A549 treated with RU486 at 1 μM for 4 hours (cell line): Measurements from ENCODE around the gene LRFN3. TPM values are rescaled to one million over a fixed set of nuclear protein-coding genes. Genes with fewer than 3 reads are reported as not detected.

Experiments used
- total RNA-seq: library from RNA; stranded (reverse); fragments of 200-300 nt; extraction: Qiagen RNA extraction; gene quantifications from 5 replicates; pipeline ENCODE4 v1.2.3, GENCODE V29; 2022; ENCODE audit warnings: low read depth

Gene LRFN3, protein sequence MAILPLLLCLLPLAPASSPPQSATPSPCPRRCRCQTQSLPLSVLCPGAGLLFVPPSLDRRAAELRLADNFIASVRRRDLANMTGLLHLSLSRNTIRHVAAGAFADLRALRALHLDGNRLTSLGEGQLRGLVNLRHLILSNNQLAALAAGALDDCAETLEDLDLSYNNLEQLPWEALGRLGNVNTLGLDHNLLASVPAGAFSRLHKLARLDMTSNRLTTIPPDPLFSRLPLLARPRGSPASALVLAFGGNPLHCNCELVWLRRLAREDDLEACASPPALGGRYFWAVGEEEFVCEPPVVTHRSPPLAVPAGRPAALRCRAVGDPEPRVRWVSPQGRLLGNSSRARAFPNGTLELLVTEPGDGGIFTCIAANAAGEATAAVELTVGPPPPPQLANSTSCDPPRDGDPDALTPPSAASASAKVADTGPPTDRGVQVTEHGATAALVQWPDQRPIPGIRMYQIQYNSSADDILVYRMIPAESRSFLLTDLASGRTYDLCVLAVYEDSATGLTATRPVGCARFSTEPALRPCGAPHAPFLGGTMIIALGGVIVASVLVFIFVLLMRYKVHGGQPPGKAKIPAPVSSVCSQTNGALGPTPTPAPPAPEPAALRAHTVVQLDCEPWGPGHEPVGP
- total RNA-seq = 15.3 to 21.9 TPM (median 19.7 TPM) in 5 replicates

DNA sequence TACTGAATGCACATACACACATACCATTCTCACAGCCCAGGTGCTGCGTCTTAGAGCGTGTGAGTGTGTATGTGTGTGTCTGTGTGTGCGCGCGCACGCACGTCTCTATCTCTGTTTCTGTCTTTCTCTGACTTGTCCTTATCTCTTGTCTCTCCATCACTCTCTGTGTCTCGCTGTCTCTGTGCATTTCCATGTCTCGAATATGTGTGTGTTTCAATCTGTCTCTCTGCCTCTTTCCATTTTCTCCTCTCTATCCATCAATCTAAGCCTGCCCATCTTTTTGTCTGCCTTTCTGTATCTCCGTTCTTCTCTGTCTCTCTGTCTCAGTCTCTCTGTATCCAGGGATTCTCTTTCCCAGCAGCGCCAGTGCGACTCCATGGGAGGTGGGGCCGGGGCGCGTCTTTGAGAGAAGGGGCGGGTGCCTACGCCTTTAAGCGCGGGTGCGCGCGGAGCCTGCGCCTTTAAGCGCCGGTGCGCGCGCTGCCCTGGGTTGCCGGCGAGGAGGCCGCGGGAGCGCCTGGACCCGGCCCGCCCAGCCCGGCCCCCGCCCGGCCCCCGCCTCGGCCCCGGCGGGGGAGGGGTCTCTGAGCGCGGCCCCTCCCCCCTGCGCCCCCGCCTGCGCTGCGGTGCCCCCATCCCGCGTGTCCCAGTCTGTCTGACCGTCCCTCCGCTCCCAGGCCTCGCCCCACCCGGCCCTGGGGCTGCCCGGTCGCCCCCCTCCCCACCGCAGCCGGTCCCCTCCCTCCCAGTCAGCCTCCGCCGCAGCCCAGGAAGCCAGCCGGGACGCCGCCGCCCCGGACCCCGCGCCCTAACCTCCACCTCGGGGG is at the start of gene LRFN3:
Gene LRFN3 (plus strand): TSS at position 464 of the 827 bp plus-strand sequence. CDS start 3,052 bp downstream, outside the sequence.

DNA sequence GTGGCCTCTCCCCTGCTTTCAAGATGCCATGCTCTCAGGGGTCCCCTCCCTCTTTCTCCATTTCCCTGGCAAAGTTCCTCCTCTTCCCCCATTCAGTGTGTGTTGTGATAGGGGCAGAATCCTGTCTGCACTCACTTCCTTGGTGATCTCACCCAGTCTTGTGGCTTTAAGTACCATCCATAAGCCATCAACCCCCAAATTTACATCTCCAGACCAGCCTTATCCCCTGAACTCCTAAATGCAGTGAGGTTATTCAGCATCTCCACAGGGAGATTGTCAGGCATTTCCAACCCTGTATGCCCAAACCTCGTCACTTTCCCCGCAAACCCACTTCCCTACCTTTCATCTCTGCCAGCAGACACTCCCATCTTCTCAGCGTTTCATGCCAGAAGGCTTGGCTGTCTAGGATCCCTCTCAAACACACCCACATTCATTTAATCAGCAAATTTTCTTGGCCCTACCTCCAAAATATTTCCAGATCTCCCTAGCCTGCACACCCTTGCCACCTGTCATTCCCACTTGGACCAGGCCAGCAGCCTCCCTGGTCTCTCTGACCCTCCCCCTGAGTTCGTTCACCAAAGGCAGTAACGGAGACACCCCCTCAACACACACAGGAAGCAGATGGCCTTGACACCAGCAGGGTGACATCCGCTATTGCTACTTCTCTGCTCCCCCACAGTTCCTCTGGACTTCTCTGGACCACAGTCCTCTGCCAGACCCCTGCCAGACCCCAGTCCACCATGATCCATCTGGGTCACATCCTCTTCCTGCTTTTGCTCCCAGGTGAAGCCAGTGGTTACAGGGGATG is 34.1 kb upstream of the LRFN3 start, which contains the start of gene HCST:
Gene HCST (plus strand): TSS at position 676 of the 808 bp plus-strand sequence. CDS start 65 bp downstream, at position 741.

DNA sequence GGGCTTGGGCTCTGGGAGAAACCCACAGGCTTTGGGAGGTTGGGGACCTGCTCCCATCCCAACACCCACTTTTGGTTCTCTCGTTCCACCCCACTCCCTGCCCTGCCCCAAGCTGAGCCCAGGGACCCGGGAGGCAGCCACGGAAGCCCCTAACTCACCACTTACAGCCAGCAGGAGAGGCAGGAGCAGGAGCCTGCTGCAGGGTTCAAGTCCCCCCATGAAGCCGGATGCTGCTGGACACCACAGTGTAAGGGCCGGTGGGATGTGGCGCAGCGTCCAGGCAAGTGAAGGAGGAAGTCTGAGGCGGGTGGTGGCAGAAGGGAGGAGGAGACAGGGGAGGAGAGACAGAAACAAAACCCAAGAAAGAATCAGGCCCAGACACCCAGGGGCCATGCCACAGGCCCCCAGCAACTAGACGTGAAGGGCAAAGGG is 28.1 kb upstream of the LRFN3 start, which contains the start of gene TYROBP:
Gene TYROBP (minus strand): TSS at position 286 of the 432 bp plus-strand sequence. CDS start 67 bp downstream, at position 219.

Other genes with a start within 250 kb of the LRFN3 start
- not detected in 5 replicates for gene ZBTB32, start 231.8 kb upstream of the LRFN3 start, total RNA-seq
- gene KMT2B, start 218.4 kb upstream of the LRFN3 start, total RNA-seq = 49.8 to 65.3 TPM (median 57.7 TPM) in 5 replicates
- gene IGFLR1, start 193.9 kb upstream of the LRFN3 start, total RNA-seq = 10.7 to 12.8 TPM (median 11.2 TPM) in 5 replicates
- 24.3 to 27.8 TPM (median 26.3 TPM) in 5 replicates for gene U2AF1L4, start 191.0 kb upstream of the LRFN3 start, total RNA-seq
- gene PSENEN, start 190.7 kb upstream of the LRFN3 start, total RNA-seq = 261 to 334 TPM (median 293 TPM) in 5 replicates
- 20.4 to 23.4 TPM (median 22.5 TPM) in 5 replicates for gene LIN37, start 187.8 kb upstream of the LRFN3 start, total RNA-seq
- gene HSPB6, start 179.3 kb upstream of the LRFN3 start, total RNA-seq = 0.10 to 0.30 TPM (median 0.24 TPM) in 5 replicates
- 25.6 to 28.1 TPM (median 27.1 TPM) in 5 replicates for gene PROSER3, start 178.2 kb upstream of the LRFN3 start, total RNA-seq
- 2.7 to 7.3 TPM (median 5.7 TPM) in 5 replicates for gene ARHGAP33, start 160.8 kb upstream of the LRFN3 start, total RNA-seq
- gene PRODH2, start 123.5 kb upstream of the LRFN3 start, total RNA-seq = 0.18 to 0.61 TPM (median 0.44 TPM) in 5 replicates
- gene NPHS1, start 83.9 kb upstream of the LRFN3 start, total RNA-seq = 0.13 to 0.65 TPM (median 0.36 TPM) in 5 replicates
- gene KIRREL2, start 79.5 kb upstream of the LRFN3 start, total RNA-seq = 0.53 to 0.73 TPM (median 0.57 TPM) in 5 replicates
- 69.5 to 103 TPM (median 99.5 TPM) in 5 replicates for gene APLP1, start 67.8 kb upstream of the LRFN3 start, total RNA-seq
- 6.6 to 8.7 TPM (median 7.9 TPM) in 5 replicates for gene NFKBID, start 35.8 kb upstream of the LRFN3 start, total RNA-seq
- 0.18 to 0.64 TPM (median 0.27 TPM) in 3 of 5 replicates, not detected in the others for gene HCST, start 33.8 kb upstream of the LRFN3 start, total RNA-seq
- gene TYROBP, start 28.1 kb upstream of the LRFN3 start, total RNA-seq = not detected in 5 replicates
- gene SDHAF1, start 58.8 kb downstream of the LRFN3 start, total RNA-seq = 32.5 to 53.6 TPM (median 52.3 TPM) in 5 replicates
- gene SYNE4, start 72.4 kb downstream of the LRFN3 start, total RNA-seq = 0.13 to 0.72 TPM (median 0.28 TPM) in 5 replicates
- 25.3 to 29.7 TPM (median 26.5 TPM) in 5 replicates for gene ALKBH6, start 77.8 kb downstream of the LRFN3 start, total RNA-seq
- gene CLIP3, start 96.5 kb downstream of the LRFN3 start, total RNA-seq = 0.40 to 1.4 TPM (median 0.76 TPM) in 5 replicates
- 4.5 to 6.9 TPM (median 5.2 TPM) in 5 replicates for gene THAP8, start 117.9 kb downstream of the LRFN3 start, total RNA-seq
- 20.4 to 29.8 TPM (median 26.5 TPM) in 5 replicates for gene WDR62, start 118.5 kb downstream of the LRFN3 start, total RNA-seq
- 0.31 to 0.80 TPM in 2 of 5 replicates, not detected in the others for gene OVOL3, start 174.8 kb downstream of the LRFN3 start, total RNA-seq
- 240 to 283 TPM (median 257 TPM) in 5 replicates for gene POLR2I, start 178.5 kb downstream of the LRFN3 start, total RNA-seq
- 403 to 564 TPM (median 536 TPM) in 5 replicates for gene TBCB, start 179.1 kb downstream of the LRFN3 start, total RNA-seq
- gene CAPNS1, start 203.7 kb downstream of the LRFN3 start, total RNA-seq = 1,532 to 2,429 TPM (median 2,140 TPM) in 5 replicates
- not detected in 5 replicates for gene COX7A1, start 216.1 kb downstream of the LRFN3 start, total RNA-seq